Endothelial cell of umbilical vein (primary cell): ENCODE data around the gene WDFY3. TPM values are rescaled to one million over a fixed set of nuclear protein-coding genes. Genes with fewer than 3 reads are reported as not detected.

ENCODE experiments used
- BruUV-seq: library from RNA; stranded (reverse); fragments of 400-500 nt; replicated peaks from 2 replicates; lab custom pipeline; 2021; lab: Mats Ljungman, UMichigan
- CTCF ChIA-PET: fragments of 300-600, 350-600 bp; sonication (Branson Sonifier 250); formaldehyde crosslinking; loops from one replicate; lab custom pipeline; 2021; ENCODE audit warnings: antibody characterized with exemption, inconsistent platforms; lab: Charles Lee
- POLR2A ChIA-PET: fragments of 300-600, 350-600 bp; sonication (Branson Sonifier 250); formaldehyde crosslinking; loops from one replicate; lab custom pipeline; 2021; ENCODE audit warnings: antibody characterized with exemption, inconsistent platforms; lab: Charles Lee
- DNase-seq: peaks from one replicate; pipeline ENCODE4 v3.0.0-alpha.2; 2011; ENCODE audit warnings: low read depth, low spot score
- FAIRE-seq: peaks from 2 replicates; lab custom pipeline; 2011; peaks lifted over from hg19 to GRCh38; lab: Jason Lieb, UNC
- H2AFZ ChIP-seq: 2 replicates; pipeline ENCODE4 v1.6.0; 2012; ENCODE audit warnings: low read depth, low read length, control low read depth, inconsistent platforms
- H3K27ac ChIP-seq: 2 replicates; pipeline ENCODE4 v1.5.1; 2011; ENCODE audit warnings: low read depth, mild to moderate bottlenecking, control low read depth, low read length, moderate library complexity; ENCODE audit not compliant: insufficient read depth
- H3K27me3 ChIP-seq, 2 experiments: 2 replicates each; pipeline versions ENCODE4 v1.6.0 to v1.6.1; 2011; ENCODE audit warnings: low read length in 2 of 2, mixed read lengths in 1 of 2; ENCODE audit not compliant: control insufficient read depth in 2 of 2, insufficient read depth in 2 of 2
- H3K36me3 ChIP-seq, 2 experiments: 2 replicates in 1 of 2; 3 replicates in 1 of 2; pipeline ENCODE4 v1.5.1; 2011; ENCODE audit warnings: low read length in 2 of 2, mild to moderate bottlenecking in 1 of 2, moderate library complexity in 1 of 2; ENCODE audit not compliant: control insufficient read depth in 2 of 2, insufficient read depth in 2 of 2; ENCODE audit errors: extremely low read depth in 1 of 2
- H3K4me1 ChIP-seq: 3 replicates; pipeline ENCODE4 v1.5.1; 2011; ENCODE audit warnings: mild to moderate bottlenecking, low read length; ENCODE audit not compliant: control insufficient read depth, insufficient read depth; ENCODE audit errors: extremely low read depth
- H3K4me2 ChIP-seq: 2 replicates; pipeline ENCODE4 v1.6.1; 2011; ENCODE audit warnings: low read length, control low read depth, mixed read lengths; ENCODE audit not compliant: insufficient read depth
- H3K4me3 ChIP-seq, 3 experiments: fragments of 200-600 bp in 1 of 3; sonication (generic), shearing (Covaris generic) in 1 of 3; replicated peaks in 1 of 3; 2 replicates each; pipeline ENCODE4 v1.5.1; 2011 to 2016; ENCODE audit warnings: control low read depth in 3 of 3, low read length in 3 of 3, mild to moderate bottlenecking in 2 of 3, inconsistent platforms in 1 of 3, low read depth in 1 of 3, moderate library complexity in 1 of 3; ENCODE audit not compliant: insufficient read depth in 1 of 3
- H3K79me2 ChIP-seq: 2 replicates; pipeline ENCODE4 v1.6.0; 2012; ENCODE audit warnings: low read length, inconsistent platforms; ENCODE audit not compliant: control insufficient read depth, insufficient read depth
- H3K9ac ChIP-seq: replicated peaks from 2 replicates; pipeline ENCODE3; 2011; ENCODE audit warnings: low read length, control low read depth; ENCODE audit not compliant: insufficient read depth; ENCODE audit errors: extremely low read depth
- H3K9me1 ChIP-seq: replicated peaks from 3 replicates; pipeline ENCODE4 v1.6.0; 2011; ENCODE audit warnings: mild to moderate bottlenecking, low read length; ENCODE audit not compliant: control insufficient read depth, insufficient read depth; ENCODE audit errors: extremely low read depth
- H3K9me3 ChIP-seq: replicated peaks from 2 replicates; pipeline ENCODE4 v1.5.1; 2012; ENCODE audit warnings: low read length, inconsistent platforms; ENCODE audit not compliant: control insufficient read depth, insufficient read depth
- H4K20me1 ChIP-seq: replicated peaks from 2 replicates; pipeline ENCODE3; 2011; ENCODE audit warnings: mild to moderate bottlenecking, low read length; ENCODE audit not compliant: control insufficient read depth, insufficient read depth; ENCODE audit errors: extremely low read depth
- EZH2 ChIP-seq: IDR thresholded peaks from 2 replicates; pipeline ENCODE4 v1.6.1; 2012; ENCODE audit warnings: borderline replicate concordance, low read depth, mild to moderate bottlenecking, moderate library complexity, low read length, inconsistent platforms; ENCODE audit not compliant: severe bottlenecking
- FOS ChIP-seq: IDR thresholded peaks from 2 replicates; pipeline ENCODE4 v1.6.1; 2011; ENCODE audit warnings: mild to moderate bottlenecking, low read length, moderate library complexity, borderline replicate concordance; ENCODE audit not compliant: insufficient read depth
- GATA2 ChIP-seq: IDR thresholded peaks from 2 replicates; pipeline ENCODE4 v1.7.0; 2011; ENCODE audit warnings: low read depth, mild to moderate bottlenecking, moderate library complexity, mixed read lengths, low read length; ENCODE audit not compliant: insufficient read length, insufficient read depth
- JUN ChIP-seq: IDR thresholded peaks from 2 replicates; pipeline ENCODE4 v1.6.1; 2011; ENCODE audit warnings: borderline replicate concordance, low read depth; ENCODE audit not compliant: insufficient read length, insufficient read depth
- MYC ChIP-seq: IDR thresholded peaks from one replicate; pipeline ENCODE4 v1.6.1; 2011; ENCODE audit warnings: mild to moderate bottlenecking, low read depth, low read length
- POLR2A ChIP-seq: IDR thresholded peaks from 2 replicates; pipeline ENCODE4 v1.6.1; 2012; ENCODE audit warnings: low read depth, mild to moderate bottlenecking, control low read depth, low read length
- POLR2AphosphoS5 ChIP-seq: IDR thresholded peaks from 2 replicates; pipeline ENCODE4 v1.6.1; 2012; ENCODE audit warnings: low read depth, mild to moderate bottlenecking, control low read depth, low read length, moderate library complexity; ENCODE audit not compliant: insufficient read depth
- dilution Hi-C: fragments of 300-500 bp; cut with MboI; formaldehyde crosslinking; loops from one replicate; pipeline ENCODE4 v1.15.0; 2019; ENCODE audit warnings: low sequenced_read_pairs; ENCODE audit not compliant: extremely low pct_ligation_motif_present
- intact Hi-C: fragments of 100-400 bp; cut with micrococcal nuclease; formaldehyde crosslinking; loops from one replicate; pipeline ENCODE4 v1.10.0; 2022
- polyA plus RNA-seq, 4 experiments: library from polyadenylated mRNA; depleted of rRNA in 3 of 4; stranded (reverse) in 3 of 4; unstranded in 1 of 4; fragments of >200 nt; gene quantifications; 2 replicates each; pipeline versions ENCODE4 v1.2.1 to v1.2.3, GENCODE V29; 2011 to 2012; ENCODE audit warnings: missing spikeins in 1 of 4
- total RNA-seq: library from RNA; stranded (reverse); gene quantifications from 2 replicates; pipeline ENCODE4 v1.2.3, GENCODE V29; 2021
- TF ChIP-seq, protein P1 (sequence below), 2 donors: IDR thresholded peaks; 1 replicate in 1 of 2; 2 replicates in 1 of 2; pipeline ENCODE4 v1.5.1; 2011; ENCODE audit warnings: low read length in 2 of 2, mild to moderate bottlenecking in 2 of 2, moderate library complexity in 2 of 2, control low read depth in 1 of 2, inconsistent platforms in 1 of 2, low read depth in 1 of 2; ENCODE audit not compliant: insufficient read depth in 1 of 2; ENCODE audit errors: extremely low read depth in 1 of 2
- TF ChIP-seq, protein P2 (sequence below): IDR thresholded peaks from 2 replicates; pipeline ENCODE4 v1.6.1; 2011; ENCODE audit not compliant: insufficient read depth, insufficient read length

WDFY3 gene
- total and polyA plus RNA-seq, 2 donors (not counting 3 experiments of a cell fraction or from before 2014, with no cell fraction given) = 37.0 to 113 TPM

DNA sequence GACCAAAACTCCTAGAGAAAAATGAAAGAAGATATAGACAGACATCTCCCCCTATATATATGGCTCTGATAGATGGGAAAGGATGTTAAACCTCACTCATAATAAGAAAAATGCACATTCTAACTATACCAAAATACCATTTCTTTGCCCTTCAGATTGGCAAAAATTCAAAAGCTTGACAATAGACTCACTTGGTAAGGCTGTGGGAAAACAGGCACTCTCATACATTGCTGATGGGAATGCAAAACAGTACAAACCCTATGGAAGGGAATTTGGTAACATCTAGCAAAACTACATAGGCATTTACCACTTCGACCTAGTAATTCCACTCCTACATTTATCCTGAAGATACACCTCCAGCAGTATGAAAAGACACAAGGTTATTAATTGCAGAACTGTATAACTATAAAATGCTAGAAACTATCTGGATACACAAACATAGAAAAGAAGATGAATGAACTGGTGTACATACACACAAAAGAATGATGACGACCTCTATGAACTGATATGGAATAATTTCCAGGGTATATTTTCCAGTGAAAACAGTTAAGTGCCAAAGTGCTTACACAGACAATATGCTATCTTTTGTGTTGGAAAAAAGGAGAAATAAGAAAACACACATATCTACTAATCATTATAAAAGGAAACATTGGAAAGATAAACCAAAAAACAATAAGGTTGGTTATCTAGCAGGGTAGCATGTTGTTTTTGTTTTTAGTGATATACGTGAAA, 48.5 kb downstream of the WDFY3 start:
- peaks cover 46% of the 10 kb centered on the region for H3K4me1 ChIP-seq
- CTCF ChIA-PET = interaction anchor here (1.7 kb wide), 1 partner anchor 11 kb away, joined by 3 read pairs; no protein-coding TSS in a partner anchor
- H3K4me3 ChIP-seq = no peak overlapping the region
- H2AFZ ChIP-seq = no peak overlapping the region
- DNase-seq (peak; percentile 31), FAIRE-seq (no peak)
- no peaks in the 10 kb centered on the region for H3K9me3 ChIP-seq
- H3K4me2 ChIP-seq = no peak overlapping the region
- H3K79me2 ChIP-seq = peaks cover 73% of the 10 kb centered on the region
- no peak overlapping the region for H3K27ac ChIP-seq
- dilution Hi-C loops = no loop called here
- TF ChIP-seq POLR2A = no peak
- no peak for TF ChIP-seq MYC
- no peak for TF ChIP-seq JUN
- TF ChIP-seq POLR2AphosphoS5 = no peak
- TF ChIP-seq, protein P1, sequence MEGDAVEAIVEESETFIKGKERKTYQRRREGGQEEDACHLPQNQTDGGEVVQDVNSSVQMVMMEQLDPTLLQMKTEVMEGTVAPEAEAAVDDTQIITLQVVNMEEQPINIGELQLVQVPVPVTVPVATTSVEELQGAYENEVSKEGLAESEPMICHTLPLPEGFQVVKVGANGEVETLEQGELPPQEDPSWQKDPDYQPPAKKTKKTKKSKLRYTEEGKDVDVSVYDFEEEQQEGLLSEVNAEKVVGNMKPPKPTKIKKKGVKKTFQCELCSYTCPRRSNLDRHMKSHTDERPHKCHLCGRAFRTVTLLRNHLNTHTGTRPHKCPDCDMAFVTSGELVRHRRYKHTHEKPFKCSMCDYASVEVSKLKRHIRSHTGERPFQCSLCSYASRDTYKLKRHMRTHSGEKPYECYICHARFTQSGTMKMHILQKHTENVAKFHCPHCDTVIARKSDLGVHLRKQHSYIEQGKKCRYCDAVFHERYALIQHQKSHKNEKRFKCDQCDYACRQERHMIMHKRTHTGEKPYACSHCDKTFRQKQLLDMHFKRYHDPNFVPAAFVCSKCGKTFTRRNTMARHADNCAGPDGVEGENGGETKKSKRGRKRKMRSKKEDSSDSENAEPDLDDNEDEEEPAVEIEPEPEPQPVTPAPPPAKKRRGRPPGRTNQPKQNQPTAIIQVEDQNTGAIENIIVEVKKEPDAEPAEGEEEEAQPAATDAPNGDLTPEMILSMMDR (IDR thresholded peaks at IDR 0.05; ENCODE audit: extremely low read depth in 1 of 2, insufficient read depth in 1 of 2, low read depth in 1 of 2, low read length in 2 of 2) = no peak
- TF ChIP-seq FOS = no peak
- TF ChIP-seq, protein P2, sequence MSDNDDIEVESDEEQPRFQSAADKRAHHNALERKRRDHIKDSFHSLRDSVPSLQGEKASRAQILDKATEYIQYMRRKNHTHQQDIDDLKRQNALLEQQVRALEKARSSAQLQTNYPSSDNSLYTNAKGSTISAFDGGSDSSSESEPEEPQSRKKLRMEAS = no peak
- no peak for TF ChIP-seq GATA2
- no peak for TF ChIP-seq EZH2
- H3K27me3 ChIP-seq = no peaks in the 10 kb centered on the region
- no peaks in the 10 kb centered on the region for H3K9me1 ChIP-seq
- POLR2A ChIA-PET = no interaction called here
- no peak overlapping the region for H3K9ac ChIP-seq
- peaks cover 0 to 2% of the 10 kb centered on the region in 2 experiments for H3K36me3 ChIP-seq
- BruUV-seq = no TSS peak
- intact Hi-C loops = loop anchor here (5.0 kb wide), 1 partner anchor 49 kb away; the partner anchor contains the start of gene WDFY3
- H4K20me1 ChIP-seq = peaks cover 11% of the 10 kb centered on the region
